Activated CD8-positive, alpha-beta memory T cell treated with anti-CD3 and anti-CD28 coated beads, Interleukin-2, amount 50 U/mL, for 1 hour (primary cell): ENCODE measurements around the gene PIGT.

ENCODE experiments used
- DNase-seq: peaks from one replicate; pipeline ENCODE4 v3.0.0-alpha.2; 2020; ENCODE audit errors: extremely low read depth

The PIGT gene

DNA sequence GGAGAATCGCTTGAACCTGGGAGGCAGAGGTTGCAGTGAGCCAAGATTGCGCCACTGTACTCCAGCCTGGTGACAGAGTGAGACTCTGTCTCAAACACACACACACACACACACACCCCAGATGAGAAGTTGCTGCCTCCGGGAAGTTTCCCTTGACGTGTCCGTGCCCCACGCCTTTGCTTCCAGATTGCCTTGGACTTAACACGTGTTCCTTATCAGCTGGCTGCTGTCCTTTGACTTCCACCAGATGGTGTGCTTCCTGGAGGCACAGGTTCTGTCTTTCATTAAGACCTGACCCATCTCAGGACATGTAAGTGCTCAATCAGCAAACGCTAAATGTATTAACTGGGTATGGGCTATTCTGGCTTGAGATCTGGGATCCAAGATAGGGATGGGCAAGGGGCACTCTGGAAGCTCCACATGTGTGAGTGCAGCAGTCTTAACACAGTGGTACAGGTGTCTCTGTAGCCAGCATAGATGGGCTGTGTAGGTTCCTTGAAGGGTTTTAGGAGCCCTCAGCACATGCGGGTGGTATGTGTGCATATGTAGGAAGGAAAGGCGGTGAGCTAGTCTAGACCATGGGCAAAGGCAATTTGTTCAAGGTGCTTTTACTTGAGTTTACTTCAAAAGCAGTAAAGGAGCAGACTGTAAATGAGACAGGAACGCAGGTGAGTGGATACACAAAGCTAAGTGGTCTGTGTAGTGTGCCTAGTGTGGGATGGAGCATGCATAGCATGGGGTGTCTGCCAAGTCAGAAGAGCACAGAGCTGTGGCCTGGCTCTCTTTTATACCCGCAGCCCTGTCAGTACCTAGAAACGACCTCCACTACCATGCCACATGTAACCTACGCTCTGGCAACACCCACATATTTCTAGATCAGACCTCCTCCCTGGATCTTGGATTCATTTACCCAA, 11.6 kb downstream of the PIGT start:
- no peak for DNase-seq

DNA sequence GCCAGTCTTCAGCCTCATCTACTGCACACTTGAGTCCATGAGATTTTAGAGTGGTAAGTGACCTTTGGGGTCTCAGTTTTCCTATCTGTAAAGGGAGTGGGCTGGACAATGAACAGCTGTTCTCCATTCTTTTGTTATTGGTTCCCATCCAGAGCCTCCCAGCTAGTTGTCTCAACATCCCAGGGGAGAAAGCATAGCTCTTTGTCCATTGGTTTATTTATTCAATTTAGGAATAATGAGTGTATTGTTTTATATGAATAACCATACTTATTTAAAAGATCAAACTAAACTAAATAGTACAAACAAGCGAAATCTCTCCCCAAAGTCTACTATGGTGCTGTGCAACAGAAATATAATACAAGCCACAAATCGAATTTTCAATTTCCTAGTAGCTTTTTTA, 13.7 kb downstream of the PIGT start:
- no peak for DNase-seq

DNA sequence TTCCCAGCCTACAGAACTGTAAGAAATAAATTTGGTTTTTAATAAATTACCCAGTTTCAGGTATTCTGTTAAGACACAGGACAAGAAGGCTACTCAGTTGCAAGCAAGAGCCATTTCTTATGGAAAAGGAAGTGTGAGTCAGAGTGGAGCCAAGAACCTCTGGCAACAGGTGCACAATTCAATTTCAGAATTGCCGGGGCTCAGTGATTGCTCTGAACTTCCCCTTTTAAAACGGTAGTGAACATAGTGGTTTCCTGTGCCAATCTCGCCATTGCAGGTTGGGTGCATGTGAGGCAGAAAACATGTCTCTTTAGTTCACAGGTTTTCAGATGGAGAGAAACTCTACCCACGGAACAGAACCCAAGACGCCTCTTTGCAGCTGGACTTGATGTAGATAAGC, 16.4 kb downstream of the PIGT start:
- no peak for DNase-seq

DNA sequence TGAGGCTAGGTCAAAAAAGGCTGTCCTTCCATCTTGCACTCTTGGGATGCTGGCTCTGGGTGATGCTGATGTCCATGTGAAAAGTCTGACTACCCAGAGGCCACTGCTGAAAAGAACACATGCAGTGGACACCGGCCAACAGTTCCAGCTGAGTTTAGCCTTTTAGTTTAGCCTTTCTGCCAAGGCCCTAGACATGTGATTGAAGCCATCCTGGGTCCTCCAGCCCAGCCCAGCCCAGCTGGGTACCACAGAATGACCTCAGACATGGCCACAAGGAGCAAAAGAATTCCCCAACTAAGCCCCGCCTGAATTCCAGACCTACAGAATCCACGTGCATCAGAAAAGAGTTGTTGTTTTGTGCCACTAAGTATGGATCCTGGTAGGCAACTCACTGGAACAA, 17.4 kb downstream of the PIGT start:
- DNase-seq: no peak

DNA sequence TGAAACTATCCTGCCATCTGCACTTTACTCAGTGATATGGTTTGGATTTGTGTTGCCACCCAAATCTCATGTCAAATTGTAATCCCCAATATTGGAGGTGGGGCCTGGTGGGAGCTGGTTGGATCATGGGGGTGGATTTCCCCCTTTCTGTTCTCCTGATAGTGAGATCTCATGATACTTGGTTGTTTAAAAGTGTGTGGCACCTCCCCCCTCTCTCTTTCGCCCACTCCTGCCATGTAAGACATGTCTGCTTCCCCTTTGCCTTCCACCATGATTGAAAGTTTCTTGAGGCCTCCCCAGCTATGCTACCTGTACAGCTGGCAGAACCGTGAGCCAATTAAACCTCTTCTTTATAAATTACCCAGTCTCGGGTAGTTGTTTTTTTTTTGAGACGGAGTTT, 18.0 kb downstream of the PIGT start:
- no peak for DNase-seq

DNA sequence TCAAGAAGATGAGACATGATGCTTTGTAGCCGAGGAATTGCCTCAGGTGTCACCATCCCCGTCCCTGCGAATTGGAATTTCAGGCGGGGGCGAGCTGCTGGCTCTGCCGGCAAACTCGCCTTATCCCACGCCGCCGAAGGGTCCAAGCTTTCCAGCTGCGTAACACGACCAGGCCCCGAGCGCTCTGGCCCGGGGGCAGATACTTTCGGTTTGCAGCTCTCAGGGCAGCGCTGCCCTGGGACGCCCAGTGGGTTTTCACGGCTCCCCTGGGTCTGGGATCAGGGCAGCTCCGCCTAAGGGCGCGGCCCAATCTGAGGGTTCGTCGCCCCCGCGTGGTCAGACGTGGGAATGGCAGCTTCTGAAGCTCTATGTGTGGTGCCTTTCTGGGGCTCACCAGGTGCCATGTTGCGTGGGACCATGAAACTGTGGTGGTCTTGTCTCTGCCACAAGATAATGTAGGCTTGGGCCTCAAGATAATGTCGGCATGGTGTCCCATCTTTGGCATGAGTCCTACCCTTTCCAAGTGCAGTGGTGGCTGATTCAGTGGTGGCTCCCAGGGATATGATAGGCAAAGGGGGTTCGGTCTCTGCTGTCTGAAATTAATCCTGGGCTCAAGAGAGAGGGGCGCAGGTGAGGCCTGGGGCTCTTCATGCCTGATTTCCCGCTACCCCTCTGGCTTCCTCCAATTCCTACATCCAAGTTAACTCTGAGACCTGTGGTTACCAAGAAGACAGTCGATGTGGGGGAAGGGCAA, 21.0 kb downstream of the PIGT start:
- peak; percentile 57 for DNase-seq

DNA sequence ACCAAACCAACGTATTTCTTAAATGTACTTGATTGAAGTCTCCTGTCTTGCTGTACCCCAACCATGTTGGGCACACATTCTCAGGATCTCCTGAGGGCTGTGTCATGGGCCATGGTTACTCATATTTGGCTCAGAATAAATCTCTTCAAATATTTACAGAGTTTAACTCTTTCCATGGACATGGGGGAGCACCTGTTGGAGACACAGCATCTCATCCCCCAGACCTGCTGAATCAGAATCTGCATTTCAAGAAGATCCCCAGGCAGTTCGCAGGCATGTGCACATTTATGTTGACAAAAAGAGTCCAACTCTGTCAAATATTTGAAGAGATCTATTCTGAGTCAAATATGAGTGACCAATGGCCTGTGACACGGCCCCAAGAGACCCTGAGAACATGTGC, 24.5 kb downstream of the PIGT start:
- DNase-seq: no peak

DNA sequence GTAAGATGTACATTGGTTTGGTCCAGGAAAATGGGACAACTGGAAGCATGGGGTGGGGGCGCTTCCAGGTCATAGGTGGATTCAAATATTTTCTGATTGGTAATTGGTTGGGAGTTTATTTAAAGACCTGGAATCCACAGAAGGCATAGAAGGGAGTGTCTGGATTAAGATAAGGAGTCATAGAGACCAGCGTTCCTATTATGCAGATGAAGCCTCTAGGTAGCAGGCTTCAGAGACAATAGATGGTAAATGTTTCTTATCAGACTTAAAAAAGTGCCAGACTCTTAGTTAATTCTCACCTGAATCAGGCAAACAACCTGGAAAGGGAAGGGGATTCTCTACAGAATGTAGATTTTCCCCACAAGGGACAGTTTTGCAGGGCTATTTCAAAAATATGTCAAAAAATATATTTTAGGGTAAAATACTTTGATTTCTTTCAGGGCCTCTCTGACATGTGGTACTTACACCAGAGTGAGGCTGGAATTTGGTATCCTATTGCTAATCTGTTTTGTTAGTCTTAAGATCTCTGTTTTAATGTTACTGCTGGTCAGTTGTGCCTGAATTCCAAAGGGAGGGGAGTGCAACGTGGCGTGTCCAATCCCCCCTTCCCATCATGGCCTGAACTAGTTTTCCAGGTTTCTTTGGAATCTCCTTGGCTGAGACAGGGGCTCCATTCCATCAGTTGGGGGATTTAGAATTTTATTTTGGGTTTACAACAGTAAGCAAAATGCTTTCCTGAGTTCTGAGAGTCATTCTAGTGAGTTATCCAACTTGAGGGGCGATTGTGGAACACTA, 25.1 kb downstream of the PIGT start:
- DNase-seq: no peak

DNA sequence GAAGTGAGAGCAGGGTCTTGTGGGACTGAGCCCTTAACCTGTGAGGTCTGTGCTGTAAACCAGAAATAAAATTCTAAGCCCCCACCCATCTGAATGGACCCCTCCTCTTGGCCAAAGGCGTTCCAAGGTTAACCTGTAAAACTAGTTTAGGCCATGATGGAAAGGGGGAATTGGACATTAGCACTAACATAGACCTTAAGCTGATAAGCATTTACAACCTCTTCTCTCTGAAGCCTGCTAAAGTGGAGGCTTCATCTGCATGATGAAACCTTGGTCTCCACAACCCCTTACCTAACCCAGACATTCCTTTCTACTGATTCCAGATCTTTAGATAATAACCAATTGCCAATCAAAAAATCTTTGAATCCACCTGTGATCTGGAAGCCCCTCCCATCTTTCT, 25.8 kb downstream of the PIGT start:
- no peak for DNase-seq

DNA sequence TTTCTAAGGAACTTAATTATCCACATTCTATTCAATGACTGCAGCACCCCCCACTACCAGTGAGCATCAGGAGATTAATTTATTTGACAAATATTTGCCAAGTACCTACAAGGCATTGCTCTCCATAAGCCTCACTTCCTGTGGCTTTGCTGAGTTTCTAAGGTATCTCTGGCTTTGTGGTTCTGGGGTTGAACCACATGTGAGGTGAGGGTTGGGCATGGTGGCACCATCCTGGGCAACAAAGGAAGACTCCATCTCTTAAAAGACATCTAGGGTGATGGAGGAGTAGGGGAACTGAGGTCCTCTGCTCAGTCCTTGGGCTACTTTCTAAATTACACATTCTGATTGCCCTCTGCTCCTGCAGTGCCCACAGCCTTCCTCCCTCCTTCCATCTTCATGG, 28.1 kb downstream of the PIGT start:
- DNase-seq: no peak

DNA sequence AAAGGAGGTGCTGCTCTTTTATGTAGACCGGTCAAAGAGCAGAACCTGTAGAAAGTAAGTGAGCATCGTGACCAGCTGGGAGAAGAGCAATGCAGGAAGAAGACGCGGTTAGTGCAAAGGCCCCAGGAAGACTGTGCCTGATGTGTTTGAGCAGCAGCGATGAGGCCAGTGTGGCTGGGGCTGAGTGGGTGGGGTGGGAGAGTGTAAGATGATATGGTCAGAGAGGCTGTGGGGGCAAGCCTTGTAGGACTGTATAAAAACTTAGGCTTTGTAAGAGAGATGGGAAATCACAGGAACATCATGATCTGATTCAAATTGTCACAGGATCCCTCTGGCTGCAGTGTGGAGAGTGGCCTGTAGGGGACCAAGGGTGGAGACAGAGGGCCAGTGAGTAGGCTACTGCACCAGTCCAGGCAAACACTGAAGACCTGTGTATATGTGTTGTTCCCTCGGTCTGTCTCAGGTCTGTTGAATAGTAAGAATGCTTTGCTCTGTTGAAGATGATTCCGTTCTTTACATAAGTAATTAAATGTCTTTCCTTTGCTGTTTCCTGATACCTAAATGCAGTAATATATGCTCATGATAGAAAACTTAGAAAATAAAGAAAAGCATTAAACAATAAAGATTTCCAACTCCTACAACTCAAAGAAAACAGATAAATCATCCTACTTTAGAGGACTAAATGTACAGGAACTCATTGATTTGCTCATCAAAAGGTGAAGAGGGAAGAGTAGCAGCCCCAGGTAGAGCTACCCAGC, 30.0 kb downstream of the PIGT start:
- no peak for DNase-seq

DNA sequence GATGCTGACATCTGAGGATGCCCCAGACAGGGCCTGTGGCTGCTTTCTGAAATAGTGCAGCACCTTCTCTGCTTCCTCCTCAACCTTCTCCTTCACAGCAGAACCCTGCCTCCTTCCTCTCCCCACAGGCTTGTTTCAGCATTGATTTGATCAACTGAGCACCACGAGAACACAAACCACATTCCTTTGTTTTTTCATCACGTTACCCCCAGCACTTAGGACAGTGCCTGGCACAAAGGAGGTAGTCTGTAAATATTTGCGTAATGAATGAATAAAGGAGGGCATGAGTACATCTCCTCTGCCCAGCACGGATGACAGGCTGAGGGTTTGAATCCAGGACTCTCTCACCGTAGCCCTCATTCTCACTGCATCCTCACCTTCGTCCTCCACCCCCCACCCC, 32.3 kb downstream of the PIGT start:
- no peak for DNase-seq

DNA sequence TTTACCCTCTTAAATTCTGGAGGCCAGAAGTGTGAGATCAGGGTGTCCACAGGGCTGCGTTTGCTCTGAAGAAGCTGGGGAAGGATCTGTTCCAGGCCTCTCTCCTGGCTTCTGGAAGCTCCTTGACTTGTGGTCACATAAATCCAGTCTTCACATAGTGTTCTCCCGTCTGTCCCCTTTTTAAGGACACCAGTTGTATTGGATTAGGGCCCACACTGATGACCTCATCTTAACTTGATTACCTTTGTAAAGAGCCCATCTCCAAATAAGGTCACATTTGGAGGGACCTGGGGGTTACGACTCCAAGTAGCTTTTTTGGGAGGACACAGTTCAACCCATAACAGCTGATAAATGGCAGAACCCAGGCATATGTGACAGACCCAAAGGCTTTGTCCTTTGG, 33.6 kb downstream of the PIGT start:
- DNase-seq: no peak

DNA sequence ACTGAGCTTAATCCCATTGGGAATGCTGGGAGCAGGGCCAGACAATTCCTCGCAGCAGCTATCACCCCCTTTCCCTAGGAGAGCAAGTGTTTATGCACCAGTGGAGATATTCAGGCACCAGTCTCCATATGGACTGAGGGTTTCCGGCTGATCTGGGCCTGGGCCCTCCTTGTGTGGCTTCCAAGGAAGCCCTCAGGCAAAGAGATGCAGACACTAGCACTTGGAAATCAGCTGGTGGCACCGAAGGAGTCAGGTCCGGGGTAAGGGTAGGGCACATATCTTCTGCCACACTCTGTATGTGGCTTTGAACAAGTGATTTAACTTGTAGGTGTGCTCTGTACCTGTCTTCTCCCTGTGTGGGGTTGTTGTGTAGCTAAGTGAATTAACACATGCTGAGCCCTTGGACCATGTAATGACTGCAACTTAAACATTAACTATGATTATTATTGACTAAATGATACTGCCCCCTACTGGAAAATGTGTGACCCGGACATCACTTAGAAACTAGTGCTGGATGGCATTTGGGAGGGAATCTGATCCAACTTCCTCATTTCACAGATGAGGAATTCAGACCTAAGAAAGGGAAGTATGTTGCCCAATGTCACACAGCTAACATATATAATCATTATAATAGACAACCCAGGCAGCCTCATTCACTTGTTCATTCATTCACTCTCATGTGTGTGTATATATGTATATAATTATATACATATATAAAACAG, 34.3 kb downstream of the PIGT start:
- DNase-seq: no peak

DNA sequence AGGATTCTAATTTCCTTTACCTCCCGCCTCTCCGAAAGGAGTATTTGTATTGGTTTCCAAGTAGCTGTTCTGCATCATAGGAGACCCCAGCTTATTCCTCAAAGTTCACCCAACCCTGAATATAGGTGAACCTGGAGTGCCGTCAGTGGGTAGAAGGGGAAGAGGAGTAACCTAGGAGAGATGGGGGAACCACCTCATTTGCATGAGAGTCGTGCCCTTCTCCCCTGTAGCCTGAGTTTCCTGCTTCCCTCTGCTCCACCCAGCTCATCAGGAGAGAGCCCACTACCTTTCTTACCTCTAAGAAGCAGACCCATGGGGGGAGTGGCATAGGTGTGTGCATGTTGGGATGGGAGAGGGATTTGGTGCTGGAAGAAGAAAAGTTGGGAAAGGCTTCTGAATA, 36.3 kb downstream of the PIGT start:
- no peak for DNase-seq

DNA sequence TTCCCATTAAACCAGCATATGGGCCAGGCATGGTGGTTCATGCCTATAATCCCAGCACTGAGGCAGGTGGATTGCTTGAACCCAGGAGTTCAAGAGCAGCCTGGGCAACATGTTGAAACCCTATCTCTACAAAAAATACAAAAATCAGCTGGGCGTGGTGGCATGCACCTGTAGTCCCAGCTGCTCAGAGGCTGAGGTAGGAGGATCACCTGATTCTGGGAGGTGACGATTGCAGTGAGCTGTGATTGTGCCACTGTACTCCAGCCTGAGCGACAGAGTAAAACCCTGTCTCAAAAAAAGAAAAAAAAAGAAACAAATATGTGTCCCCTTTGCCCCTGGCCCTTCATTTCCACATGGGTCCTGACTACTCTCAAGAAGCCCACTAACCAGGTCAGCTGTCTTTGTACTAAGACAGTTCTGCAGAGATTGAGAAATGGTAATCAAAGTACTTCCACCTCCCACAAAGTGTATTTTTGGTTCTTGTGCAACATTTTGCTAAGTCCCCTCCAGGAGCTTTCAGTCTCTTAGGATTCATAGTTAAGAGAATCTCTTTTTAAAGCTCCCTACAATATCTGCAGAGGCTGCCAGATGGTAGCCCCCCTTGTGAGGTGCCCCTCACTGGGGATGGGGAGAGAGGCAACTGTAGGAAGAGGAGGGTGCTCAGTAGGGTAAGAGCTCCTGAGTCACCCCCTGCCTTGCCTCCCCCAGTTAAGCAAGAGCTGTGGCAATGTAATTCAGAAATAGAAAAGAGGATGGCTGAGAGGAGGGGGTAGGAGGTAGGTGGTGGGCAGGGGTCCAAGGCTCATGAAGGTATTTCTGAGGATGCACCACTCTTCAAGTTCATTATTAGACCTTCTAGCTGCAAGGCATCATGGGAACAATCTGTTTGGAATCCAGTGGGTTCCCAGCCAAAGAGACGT, 37.1 kb downstream of the PIGT start:
- no peak for DNase-seq

DNA sequence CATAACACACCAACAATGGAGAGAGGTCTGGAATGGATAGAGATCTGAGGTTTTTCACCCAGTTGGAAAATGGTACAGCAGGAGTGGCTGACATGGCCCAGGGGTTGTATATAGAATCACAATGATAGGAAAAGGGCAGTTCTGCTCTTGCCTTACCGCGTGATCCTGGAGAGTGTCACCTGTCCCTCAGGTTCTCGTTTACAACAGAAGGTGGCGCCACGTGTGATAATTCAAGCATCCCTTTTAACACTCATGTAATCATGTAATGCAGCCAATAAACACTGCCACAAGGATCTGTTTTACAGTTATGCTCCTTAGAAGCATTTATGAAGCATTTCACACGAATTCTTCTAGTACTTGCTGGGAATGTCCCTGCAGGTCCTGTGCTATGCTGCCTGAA, 40.7 kb downstream of the PIGT start:
- DNase-seq: no peak

DNA sequence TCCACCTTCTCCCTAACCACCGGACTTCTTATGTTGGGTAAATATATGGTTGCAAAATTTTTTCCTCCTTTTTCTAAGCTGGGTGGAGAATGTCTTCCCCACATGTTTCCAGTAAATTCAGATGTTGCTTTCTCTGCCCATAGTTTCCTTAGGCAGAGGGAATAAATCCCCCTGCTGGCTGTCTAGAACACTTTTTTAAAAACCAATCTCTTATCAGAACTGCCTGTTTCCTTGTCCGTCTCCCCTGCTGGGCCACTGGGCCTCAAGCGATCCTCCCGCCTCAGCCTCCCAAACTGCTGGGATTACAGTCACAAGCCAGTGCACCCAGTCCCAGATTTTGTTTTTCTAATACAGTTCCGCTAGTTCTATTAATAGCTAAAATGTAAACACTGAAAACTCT, 43.7 kb downstream of the PIGT start:
- no peak for DNase-seq

DNA sequence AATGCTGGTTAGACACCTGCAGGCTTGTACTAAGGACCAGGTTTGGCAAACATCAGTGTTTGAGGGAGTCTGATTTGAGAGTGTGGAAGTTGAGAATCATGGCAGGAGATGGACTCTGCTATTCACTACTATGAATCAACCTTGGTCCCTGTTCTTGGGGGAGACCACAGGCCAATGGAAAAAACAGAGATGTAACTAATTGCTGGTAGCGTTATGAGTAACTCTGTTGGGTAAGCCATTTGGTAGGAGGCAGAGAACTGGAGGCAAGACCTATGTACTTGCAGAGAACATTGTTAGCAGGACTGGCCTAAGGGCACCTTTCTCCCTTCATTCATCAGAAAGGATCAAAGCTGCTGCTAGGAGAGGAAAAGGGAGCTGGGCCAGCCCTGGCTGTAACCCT, 45.3 kb downstream of the PIGT start:
- DNase-seq: no peak
